K562 (cell line): ENCODE measurements around the gene PDPK1. TPM values are rescaled to one million over a fixed set of nuclear protein-coding genes. Genes with fewer than 3 reads are reported as not detected.

Experiments used
- BCL6 ChIP-seq: fragments of 250-450 bp; sonication (Bioruptor Pico); IDR thresholded peaks from 2 replicates; pipeline ENCODE4 v1.4.0; 2020
- DDX20 ChIP-seq: fragments of 450-650 bp; IDR thresholded peaks from 2 replicates; pipeline ENCODE4 v1.6.1; 2016; ENCODE audit warnings: missing genetic modification characterization, low read depth, mild to moderate bottlenecking, missing compliant biosample characterization, moderate library complexity
- DIDO1 ChIP-seq: fragments of 450-650 bp; IDR thresholded peaks from 2 replicates; pipeline ENCODE4 v1.6.1; 2016; ENCODE audit warnings: low read depth, missing biosample characterization, missing genetic modification characterization
- EWSR1 ChIP-seq: fragments of 450-650 bp; IDR thresholded peaks from 2 replicates; pipeline ENCODE4 v1.6.1; 2018; ENCODE audit warnings: borderline replicate concordance, mild to moderate bottlenecking, low read depth, moderate library complexity; ENCODE audit not compliant: partially characterized antibody
- MNT ChIP-seq, 2 experiments: fragments of 450-650 bp; conservative IDR thresholded peaks; 2 replicates each; pipeline ENCODE4 v1.6.1; 2017; ENCODE audit warnings: mild to moderate bottlenecking in 2 of 2, moderate library complexity in 2 of 2
- NELFE ChIP-seq: IDR thresholded peaks from 2 replicates; pipeline ENCODE4 v1.6.1; 2011; ENCODE audit warnings: mild to moderate bottlenecking; ENCODE audit not compliant: insufficient read depth, insufficient read length
- NUFIP1 ChIP-seq: fragments of 450-650 bp; IDR thresholded peaks from 2 replicates; pipeline ENCODE4 v1.6.1; 2018; ENCODE audit not compliant: partially characterized antibody
- OTX1 ChIP-seq: fragments of 450-650 bp; formaldehyde crosslinking; IDR thresholded peaks from 2 replicates; pipeline ENCODE4 v1.4.0; 2022; ENCODE audit warnings: mild to moderate bottlenecking
- PTTG1 ChIP-seq: fragments of 450-650 bp; IDR thresholded peaks from 2 replicates; pipeline ENCODE4 v1.6.1; 2016; ENCODE audit warnings: low read depth, mild to moderate bottlenecking, missing genetic modification characterization, missing compliant biosample characterization
- PYGO2 ChIP-seq: fragments of 450-650 bp; IDR thresholded peaks from 2 replicates; pipeline ENCODE4 v1.6.1; 2016; ENCODE audit warnings: mild to moderate bottlenecking, missing genetic modification characterization, moderate library complexity, missing compliant biosample characterization
- SAFB2 ChIP-seq: fragments of 200-400 bp; formaldehyde crosslinking; IDR thresholded peaks from 2 replicates; pipeline ENCODE4 v1.6.1; 2018; ENCODE audit warnings: borderline replicate concordance, low read length, low read depth, moderate library complexity; ENCODE audit not compliant: severe bottlenecking
- STAT5B ChIP-seq: fragments of 250-450 bp; sonication (Bioruptor Pico); IDR thresholded peaks from 2 replicates; pipeline ENCODE4 v1.8.0; 2021; ENCODE audit warnings: mild to moderate bottlenecking, inconsistent platforms
- TAF9B ChIP-seq: fragments of 450-650 bp; IDR thresholded peaks from 2 replicates; pipeline ENCODE4 v1.6.1; 2018; ENCODE audit warnings: mild to moderate bottlenecking; ENCODE audit not compliant: partially characterized antibody
- TCF3 ChIP-seq: sonication (generic); formaldehyde crosslinking; IDR thresholded peaks from 2 replicates; pipeline ENCODE4 v1.4.0; 2020; ENCODE audit warnings: mild to moderate bottlenecking, missing genetic modification reagents
- ZNF212 ChIP-seq: fragments of 450-650 bp; formaldehyde crosslinking; IDR thresholded peaks from 2 replicates; pipeline ENCODE4 v1.4.0; 2020; ENCODE audit warnings: mild to moderate bottlenecking
- ZNF449 ChIP-seq: fragments of 250-450 bp; sonication (Bioruptor Pico); IDR thresholded peaks from 2 replicates; pipeline ENCODE4 v1.8.0; 2022; ENCODE audit warnings: moderate library complexity, mild to moderate bottlenecking, inconsistent platforms
- ZNF551 ChIP-seq: fragments of 250-450 bp; sonication (Bioruptor Pico); IDR thresholded peaks from 2 replicates; pipeline ENCODE4 v1.5.0; 2021; ENCODE audit warnings: mild to moderate bottlenecking, moderate library complexity
- ZSCAN29 ChIP-seq: fragments of 450-650 bp; IDR thresholded peaks from 2 replicates; pipeline ENCODE4 v1.6.1; 2017
- polyA plus RNA-seq, 8 experiments: library from polyadenylated mRNA; depleted of rRNA in 4 of 8; stranded (reverse) in 5 of 8; unstranded in 3 of 8; fragments of >200 nt; fragmentation: Nextera tagmentation in 2 of 8; fragmentation: Illumina TruSeq in 1 of 8; extraction: Ambion mirVana in 2 of 8; extraction: Trizol in 1 of 8; gene quantifications; 2 replicates each; pipeline versions ENCODE4 v1.2.1 to v1.2.3, GENCODE V29; 2011 to 2014; ENCODE audit warnings: inconsistent platforms in 1 of 8, missing spikeins in 1 of 8
- total RNA-seq, 7 experiments: library from RNA; depleted of rRNA in 6 of 7; stranded (reverse); fragments of >200 nt in 6 of 7; fragmentation: Illumina TruSeq in 2 of 7; extraction: Trizol in 2 of 7; gene quantifications; 2 replicates each; pipeline versions ENCODE4 v1.2.1 to v1.2.3, GENCODE V29; 2011 to 2021; ENCODE audit warnings: low replicate concordance in 1 of 7
- TF ChIP-seq, protein P1 (sequence below): fragments of 450-650 bp; IDR thresholded peaks from 2 replicates; pipeline ENCODE4 v1.7.0; 2016; ENCODE audit warnings: borderline replicate concordance
- TF ChIP-seq, protein P2 (sequence below), 2 experiments: IDR thresholded peaks; 2 replicates each; pipeline ENCODE4 v1.6.1; 2011; ENCODE audit warnings: borderline replicate concordance in 1 of 2, control low read depth in 1 of 2, low read depth in 1 of 2, low read length in 1 of 2, mild to moderate bottlenecking in 1 of 2, mixed read lengths in 1 of 2, moderate library complexity in 1 of 2; ENCODE audit not compliant: insufficient read depth in 1 of 2, insufficient read length in 1 of 2, poor library complexity in 1 of 2, severe bottlenecking in 1 of 2; ENCODE audit errors: extremely low read depth in 1 of 2
- TF ChIP-seq, protein P3 (sequence below): sonication (generic); formaldehyde crosslinking; IDR thresholded peaks from 2 replicates; pipeline ENCODE4 v1.8.0; 2022; ENCODE audit warnings: mild to moderate bottlenecking, missing genetic modification reagents

PDPK1 gene
- total and polyA plus RNA-seq, 9 of the 15 experiments (the other 6 are each of a cell fraction or from before 2014, with no cell fraction given): 4.0 to 37.2 (median 18.7) TPM

GRCh38 chr16:2603165-2604015 is 65.6 kb downstream of the PDPK1 start (continued):
- TF ChIP-seq, protein P1, sequence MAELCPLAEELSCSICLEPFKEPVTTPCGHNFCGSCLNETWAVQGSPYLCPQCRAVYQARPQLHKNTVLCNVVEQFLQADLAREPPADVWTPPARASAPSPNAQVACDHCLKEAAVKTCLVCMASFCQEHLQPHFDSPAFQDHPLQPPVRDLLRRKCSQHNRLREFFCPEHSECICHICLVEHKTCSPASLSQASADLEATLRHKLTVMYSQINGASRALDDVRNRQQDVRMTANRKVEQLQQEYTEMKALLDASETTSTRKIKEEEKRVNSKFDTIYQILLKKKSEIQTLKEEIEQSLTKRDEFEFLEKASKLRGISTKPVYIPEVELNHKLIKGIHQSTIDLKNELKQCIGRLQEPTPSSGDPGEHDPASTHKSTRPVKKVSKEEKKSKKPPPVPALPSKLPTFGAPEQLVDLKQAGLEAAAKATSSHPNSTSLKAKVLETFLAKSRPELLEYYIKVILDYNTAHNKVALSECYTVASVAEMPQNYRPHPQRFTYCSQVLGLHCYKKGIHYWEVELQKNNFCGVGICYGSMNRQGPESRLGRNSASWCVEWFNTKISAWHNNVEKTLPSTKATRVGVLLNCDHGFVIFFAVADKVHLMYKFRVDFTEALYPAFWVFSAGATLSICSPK: no peak
- TF ChIP-seq NELFE: no peak
- no peak for TF ChIP-seq EWSR1
- no peak for TF ChIP-seq OTX1 (CRISPR knock-in tag)
- TF ChIP-seq NUFIP1: no peak
- TF ChIP-seq DIDO1 (tag): peak; percentile 95
- TF ChIP-seq ZSCAN29: no peak
- no peak for TF ChIP-seq ZNF551
- no peak for TF ChIP-seq PYGO2 (tag)
- TF ChIP-seq TCF3 (CRISPR knock-in tag): peak; percentile 31
- TF ChIP-seq ZNF212 (CRISPR knock-in tag): no peak
- no peak for TF ChIP-seq STAT5B (CRISPR knock-in tag)
- no peak for TF ChIP-seq DDX20 (tag)
- TF ChIP-seq ZNF449: no peak
- TF ChIP-seq PTTG1: no peak
- TF ChIP-seq, protein P2, sequence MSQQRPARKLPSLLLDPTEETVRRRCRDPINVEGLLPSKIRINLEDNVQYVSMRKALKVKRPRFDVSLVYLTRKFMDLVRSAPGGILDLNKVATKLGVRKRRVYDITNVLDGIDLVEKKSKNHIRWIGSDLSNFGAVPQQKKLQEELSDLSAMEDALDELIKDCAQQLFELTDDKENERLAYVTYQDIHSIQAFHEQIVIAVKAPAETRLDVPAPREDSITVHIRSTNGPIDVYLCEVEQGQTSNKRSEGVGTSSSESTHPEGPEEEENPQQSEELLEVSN (IDR thresholded peaks at IDR 0.05; ENCODE audit: borderline replicate concordance in 1 of 2, extremely low read depth in 1 of 2, insufficient read depth in 1 of 2, insufficient read length in 1 of 2, low read depth in 1 of 2, low read length in 1 of 2, poor library complexity in 1 of 2, severe bottlenecking in 1 of 2): peak in 1 of 2 experiments; percentile 72
- peak; percentile 80 for TF ChIP-seq TAF9B
- peak; percentile 98 to 99 for TF ChIP-seq MNT (conservative IDR thresholded peaks at IDR 0.05)
- no peak for TF ChIP-seq SAFB2
- no peak for TF ChIP-seq BCL6
- TF ChIP-seq, protein P3, sequence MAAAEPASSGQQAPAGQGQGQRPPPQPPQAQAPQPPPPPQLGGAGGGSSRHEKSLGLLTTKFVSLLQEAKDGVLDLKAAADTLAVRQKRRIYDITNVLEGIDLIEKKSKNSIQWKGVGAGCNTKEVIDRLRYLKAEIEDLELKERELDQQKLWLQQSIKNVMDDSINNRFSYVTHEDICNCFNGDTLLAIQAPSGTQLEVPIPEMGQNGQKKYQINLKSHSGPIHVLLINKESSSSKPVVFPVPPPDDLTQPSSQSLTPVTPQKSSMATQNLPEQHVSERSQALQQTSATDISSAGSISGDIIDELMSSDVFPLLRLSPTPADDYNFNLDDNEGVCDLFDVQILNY (CRISPR knock-in tag): no peak
